Right renal cortex interstitium (tissue), 3 donors: ENCODE data around the gene UHRF1. TPM values are rescaled to one million over a fixed set of nuclear protein-coding genes. Genes with fewer than 3 reads are reported as not detected.

Experiments used
- polyA plus RNA-seq, 3 donors: library from polyadenylated mRNA; unstranded; fragments of 120-200 nt; gene quantifications; one replicate each; pipeline ENCODE4 v1.2.1, GENCODE V29; 2013; ENCODE audit not compliant: insufficient read length in 3 of 3

The UHRF1 gene
- polyA plus RNA-seq, 3 donors = 29.4 to 30.6 (median 29.9) TPM

Other genes with a start within 250 kb of the UHRF1 start
- 10 to 100 TPM; 64.0 to 72.1 (median 71.4) TPM for gene MYDGF, start 239.2 kb upstream of the UHRF1 start, polyA plus RNA-seq
- gene DPP9, start 185.7 kb upstream of the UHRF1 start, polyA plus RNA-seq = 10 to 100 TPM; 17.4 to 20.4 (median 18.7) TPM
- 1 to 10 TPM; 1.4 to 1.8 (median 1.6) TPM for gene FEM1A, start 117.8 kb upstream of the UHRF1 start, polyA plus RNA-seq
- 1 to 10 TPM; 4.3 to 5.4 (median 4.6) TPM for gene TICAM1, start 77.8 kb upstream of the UHRF1 start, polyA plus RNA-seq
- gene PLIN3, start 41.8 kb upstream of the UHRF1 start, polyA plus RNA-seq = 10 to 100 TPM; 35.4 to 43.7 (median 38.4) TPM
- gene ARRDC5, start 6.6 kb upstream of the UHRF1 start, polyA plus RNA-seq = not detected
- 10 to 100 TPM; 17.9 to 18.3 (median 18.2) TPM for gene KDM4B, start 59.6 kb downstream of the UHRF1 start, polyA plus RNA-seq